Measurements from ENCODE around the gene TBC1D16.

TBC1D16 gene

DNA sequence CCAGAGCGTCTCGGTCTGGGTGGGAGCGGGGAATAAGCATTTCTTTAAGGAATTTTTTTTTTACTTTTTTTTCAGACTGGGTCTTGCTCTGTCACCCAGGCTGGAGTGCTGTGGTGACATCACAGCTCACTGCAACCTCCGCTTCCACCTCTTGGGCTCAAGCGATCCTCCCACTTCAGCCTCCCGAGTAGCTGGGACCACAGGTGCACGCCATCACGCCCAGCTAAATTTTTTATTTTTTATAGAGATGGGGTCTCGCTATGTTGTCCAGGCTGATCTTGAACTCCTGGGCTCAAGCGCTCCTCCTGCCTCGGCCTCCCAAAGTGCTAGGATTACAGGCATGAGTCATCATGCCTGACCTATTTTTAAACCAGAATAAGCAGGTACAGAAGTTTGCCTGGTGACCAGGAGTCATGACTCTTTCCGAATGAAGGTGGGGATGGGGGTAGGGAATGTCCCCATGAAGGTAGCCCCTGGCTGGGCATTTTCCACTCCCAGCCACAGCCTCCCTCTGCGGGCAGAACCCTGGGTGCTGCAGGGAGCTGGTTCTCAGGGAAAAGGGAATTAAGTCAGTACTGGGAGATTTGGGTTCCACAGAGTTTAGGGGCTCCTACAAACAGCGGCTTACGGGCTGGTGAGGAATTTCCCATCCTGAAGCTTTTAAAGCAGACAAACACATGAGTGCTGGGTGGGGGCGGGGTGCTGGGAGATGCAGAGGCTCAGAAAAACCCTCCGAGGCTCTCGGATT lies 48.3 kb downstream of the TBC1D16 start:
- no peak for DNase-seq

DNA sequence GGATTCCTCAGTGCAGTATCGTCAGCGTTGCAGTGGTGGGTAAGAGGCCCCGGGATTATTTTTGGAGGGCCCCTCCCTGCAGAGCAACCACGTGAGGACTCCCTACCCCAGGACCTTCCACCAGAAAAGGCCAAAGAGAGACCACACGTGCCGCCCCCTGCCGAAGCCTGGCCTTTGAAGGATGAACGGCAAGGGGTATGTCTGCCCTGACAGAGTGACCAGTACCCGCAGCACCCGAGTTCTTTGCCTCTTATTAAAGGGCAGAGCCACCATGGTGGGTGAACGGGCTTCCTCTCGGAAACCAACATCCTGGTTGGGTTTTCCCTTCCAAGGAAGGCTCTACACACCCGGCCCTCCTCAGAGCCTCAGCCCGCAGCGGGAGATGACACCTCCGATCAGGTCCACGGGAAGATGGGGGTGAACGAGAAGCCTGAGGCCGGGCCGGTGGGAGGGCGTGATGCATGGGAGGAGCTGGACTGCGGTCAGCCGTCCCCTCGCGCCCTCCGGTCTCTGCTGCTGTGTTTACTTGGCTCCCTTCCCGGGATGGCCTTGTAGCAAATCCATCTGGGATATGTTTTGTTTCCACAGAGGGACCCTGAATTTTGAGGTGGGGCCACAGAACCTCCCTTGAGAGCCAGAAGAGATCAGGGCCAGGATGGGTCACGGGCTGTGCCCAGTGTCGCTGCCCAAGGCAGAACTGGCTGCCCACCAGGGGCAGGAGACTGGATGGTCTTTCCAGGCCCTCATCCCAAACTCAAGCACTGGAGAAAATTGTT lies 49.1 kb downstream of the TBC1D16 start:
- DNase-seq, result no peak

DNA sequence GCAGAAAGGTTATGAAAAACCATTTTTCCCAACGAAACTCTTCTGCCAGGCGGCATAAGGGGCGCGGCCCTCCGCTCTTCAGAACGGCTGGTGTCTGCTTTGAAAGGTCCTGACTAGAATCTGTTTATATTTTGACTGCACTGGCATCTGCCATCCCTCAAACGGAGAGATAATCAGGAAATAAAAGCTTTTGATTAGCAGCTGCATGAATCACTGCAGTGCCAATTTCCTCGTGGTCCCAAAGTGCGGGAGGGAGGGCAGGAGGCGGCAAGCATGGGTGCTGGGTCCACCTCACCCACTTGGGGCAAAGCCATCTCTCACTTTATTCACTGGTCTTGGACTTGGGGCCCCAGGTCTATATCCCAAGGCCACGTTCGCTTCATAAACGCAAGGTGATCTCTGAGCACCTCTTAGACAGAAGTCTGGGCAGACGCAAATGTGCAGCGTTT lies 49.7 kb downstream of the TBC1D16 start:
- no peak for DNase-seq

- DNase-seq, result no peak
Measured at GRCh38 chr17:79985361-79985942, 50.2 kb downstream of the TBC1D16 start.

DNA sequence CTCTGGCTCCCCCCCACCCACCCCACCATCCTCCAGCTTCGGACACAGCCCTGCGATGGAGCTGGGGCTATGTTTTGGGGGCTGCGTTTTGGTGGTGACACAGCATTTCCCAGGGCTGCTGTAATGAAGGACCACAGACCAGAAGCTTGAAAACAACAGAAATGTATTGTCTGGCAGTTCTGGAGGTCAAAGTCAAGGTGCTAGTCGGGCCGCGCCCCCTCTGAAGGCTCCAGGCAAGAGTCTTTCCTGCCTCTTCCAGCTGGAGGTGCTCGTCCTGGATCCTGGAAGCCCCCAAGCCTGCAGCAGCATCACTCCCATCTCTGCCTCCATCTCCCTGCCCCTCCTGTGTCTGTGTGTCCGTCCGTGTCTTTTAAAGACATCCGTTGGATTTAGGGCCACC lies 50.8 kb downstream of the TBC1D16 start:
- no peak for DNase-seq

- no peak for DNase-seq
Measured at GRCh38 chr17:79984045-79984840, 51.4 kb downstream of the TBC1D16 start.

- DNase-seq, result no peak
Measured at GRCh38 chr17:79983456-79983855, 52.2 kb downstream of the TBC1D16 start.

DNA sequence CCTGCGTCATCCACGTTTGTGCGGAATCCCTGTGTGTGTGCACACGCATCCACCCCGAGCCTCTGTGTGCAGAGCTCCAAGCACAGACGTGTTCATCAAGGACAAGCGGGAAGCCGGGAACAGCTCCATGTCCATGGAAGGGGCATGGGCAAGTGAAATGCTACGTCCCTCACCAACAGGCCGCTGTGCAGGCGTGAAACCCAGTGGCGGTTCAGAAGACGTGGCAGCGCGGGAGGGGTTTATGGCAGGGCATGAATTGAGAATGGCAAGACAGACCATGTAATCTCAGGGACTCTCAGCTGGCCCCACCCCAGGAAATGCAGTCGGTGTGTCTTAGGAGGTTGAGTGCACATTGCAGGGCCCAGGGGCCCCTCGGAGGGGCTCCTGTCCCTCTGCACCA lies 52.7 kb downstream of the TBC1D16 start:
- no peak for DNase-seq

GRCh38 chr17:79981661-79982101 lies 54.0 kb downstream of the TBC1D16 start:
- no peak for DNase-seq

- DNase-seq, result no peak
Measured at GRCh38 chr17:79981090-79981489, 54.6 kb downstream of the TBC1D16 start.

GRCh38 chr17:79980246-79981043 lies 55.2 kb downstream of the TBC1D16 start:
- no peak for DNase-seq

GRCh38 chr17:79979816-79980215 lies 55.9 kb downstream of the TBC1D16 start:
- no peak for DNase-seq

DNA sequence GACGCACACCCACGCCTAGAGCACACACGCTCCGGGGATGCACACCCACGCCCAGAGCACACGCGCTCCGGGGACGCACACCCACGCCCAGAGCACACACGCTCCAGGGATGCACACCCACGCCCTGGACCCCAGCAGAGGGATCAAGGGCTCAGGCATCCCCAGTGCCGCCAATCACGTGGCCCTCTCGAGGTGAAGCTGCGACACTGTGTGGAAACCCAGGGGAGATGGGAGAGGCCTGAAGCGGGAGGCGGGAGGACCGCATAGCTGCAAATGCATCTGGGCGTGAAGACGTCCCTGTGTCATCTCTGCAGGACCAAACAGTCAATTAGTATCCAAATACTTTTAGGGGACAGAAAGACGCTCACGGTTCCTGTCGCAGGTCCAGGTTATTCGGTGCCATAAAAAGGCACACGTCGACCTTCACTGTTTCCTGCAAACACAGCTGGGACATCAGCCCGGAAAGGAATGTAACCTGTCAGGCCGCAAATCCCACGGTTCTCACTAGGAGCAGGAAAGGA lies 56.4 kb downstream of the TBC1D16 start:
- no peak for DNase-seq

DNA sequence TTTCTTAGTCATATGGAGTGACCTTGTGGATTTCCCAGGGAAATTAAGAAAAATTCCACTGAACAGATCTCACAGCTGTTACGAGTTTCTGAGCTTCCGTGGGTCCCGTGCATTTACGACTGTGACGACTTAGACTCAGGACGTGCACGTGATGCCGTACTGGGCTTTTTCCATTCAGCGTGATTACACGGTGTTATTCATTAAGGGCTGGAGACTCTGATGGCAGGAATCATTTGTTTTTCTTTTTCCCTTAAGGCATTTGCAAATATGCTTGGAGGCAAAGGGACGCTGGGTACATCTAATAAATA lies 57.2 kb downstream of the TBC1D16 start:
- DNase-seq, result no peak

- no peak for DNase-seq
Measured at GRCh38 chr17:79977708-79978547, 57.7 kb downstream of the TBC1D16 start.

DNA sequence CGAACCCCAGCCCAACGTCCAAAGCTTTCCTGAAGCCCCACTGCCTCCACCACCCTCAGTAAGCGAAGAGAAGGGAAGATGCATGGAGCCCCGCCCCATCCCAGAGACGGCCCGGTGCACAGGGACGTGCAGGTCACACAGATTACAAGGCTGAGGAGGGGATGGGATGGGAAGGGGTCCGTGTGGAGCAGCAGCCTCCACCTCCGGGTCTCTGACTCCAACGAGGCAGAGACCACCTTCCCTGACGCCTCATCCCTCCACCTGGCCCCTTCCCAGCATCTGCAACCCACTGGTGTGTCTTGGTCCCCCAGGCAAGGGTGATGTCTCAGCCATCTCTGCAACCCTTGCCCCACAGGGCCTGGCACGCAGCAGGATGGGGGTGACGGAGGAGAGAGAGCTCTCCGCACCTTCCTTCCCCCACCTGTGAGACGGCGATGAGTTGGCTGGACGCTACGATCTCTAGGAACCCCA lies 58.5 kb downstream of the TBC1D16 start:
- no peak for DNase-seq

DNA sequence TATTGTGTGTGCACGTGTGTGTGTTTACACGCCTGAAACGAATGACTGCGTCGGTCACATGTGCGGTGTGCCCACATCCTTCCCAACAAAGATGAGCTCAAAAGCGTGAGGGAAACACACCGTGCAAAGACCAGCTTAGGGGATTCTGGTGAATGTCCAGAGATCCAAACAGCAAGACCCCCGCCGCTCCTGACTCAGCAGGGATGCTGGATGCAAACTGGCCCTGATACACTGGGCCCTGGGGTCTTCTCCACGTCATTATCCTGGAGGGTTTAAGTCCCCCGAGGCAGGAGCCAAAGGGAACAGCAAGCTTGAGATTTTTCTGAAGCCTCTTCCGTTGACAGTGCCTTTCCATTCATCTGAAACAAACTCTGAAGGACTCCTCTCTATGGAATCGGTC lies 59.2 kb downstream of the TBC1D16 start:
- DNase-seq, result no peak

DNA sequence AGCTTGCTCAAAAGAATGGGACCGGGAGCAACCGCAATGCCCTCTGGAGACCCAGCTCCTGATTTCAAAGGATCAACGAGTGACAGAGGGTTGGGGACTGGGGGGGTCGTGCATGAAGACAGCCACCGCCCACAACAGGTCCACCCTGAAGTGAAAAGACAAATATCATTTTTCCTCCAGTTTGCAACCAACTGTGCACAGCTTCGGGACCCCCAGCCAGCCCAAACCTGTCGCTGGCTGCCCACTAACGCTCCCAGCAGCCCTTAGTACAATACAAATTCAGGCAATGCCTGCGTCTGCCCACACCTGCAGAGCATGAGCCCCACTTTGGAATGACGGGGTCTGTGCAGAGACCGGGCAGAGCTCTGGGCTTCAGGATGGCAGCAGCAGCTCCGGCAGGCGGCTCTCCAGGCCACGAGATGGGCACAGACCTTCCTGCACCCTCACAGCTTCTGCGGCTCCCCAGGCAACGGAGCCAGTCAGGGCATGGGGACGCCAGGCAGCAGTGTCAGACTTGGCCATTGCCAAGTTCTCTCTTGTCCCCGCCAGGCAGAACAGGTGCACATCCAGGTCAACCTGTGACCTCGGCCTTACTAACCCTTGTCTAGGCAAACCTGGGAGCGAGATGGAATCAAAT lies 60.1 kb downstream of the TBC1D16 start:
- DNase-seq, result no peak

DNA sequence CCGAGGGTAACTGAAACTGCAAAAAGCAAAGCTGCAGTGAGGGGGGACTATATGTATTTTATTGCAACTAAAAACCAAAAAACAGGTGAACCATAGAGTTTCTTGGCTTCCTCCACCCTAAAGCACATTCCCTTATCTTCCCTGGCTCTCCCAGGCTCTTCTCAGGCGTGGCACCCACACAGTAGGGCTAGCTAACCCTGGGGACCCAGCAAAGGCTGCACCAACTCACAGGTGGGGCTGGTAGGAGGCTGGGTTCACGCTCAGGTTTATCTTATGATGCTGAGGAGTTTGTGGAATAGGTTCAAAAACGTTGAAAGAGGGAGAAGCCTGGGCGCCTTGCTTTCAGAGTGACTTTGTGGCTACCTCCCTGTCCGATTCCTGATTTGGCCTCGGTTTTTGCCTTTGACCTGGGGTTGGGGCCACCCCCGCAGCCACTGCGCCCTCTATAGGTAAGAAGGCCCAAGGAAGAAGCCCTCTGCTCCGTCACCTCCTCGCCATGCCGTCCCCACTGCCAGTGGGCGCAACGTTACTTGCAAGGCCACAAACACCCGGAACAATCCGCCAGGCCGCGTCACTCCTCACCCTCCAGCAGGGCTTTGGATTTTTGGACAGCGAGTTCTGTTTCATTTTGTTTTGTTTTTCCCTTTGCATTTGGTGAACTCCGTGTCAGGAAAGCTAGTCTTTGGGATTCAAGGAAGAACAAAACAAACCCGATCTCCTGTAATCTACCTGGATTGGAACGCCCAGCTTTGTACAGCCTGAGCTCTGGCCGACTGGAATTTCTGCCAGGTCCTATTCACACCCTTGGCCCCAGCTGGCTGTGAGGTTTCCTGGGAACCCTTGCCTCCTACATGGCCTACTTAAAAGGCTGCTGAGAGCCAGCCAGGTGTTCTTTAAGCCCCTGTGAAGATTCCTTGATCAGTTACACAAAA lies 60.8 kb downstream of the TBC1D16 start:
- no peak for DNase-seq

Measured in SHP77 treated with DMSO at 0.1 percent for 48 hours (cell line).